Trophoblast cell (in vitro differentiated cells and primary cell): ENCODE measurements around the gene BTBD6.
A peak's percentile ranks its signal among the peaks of the same experiment; 100 is the strongest.
"Not testable (repeated sequence)": the region's sequence is repeated elsewhere in the genome, so short reads cannot be mapped to it uniquely, and the experiment has no call there.

ENCODE experiments used
- DNase-seq, 2 donors: peaks; one replicate each; pipeline ENCODE4 v3.0.0-alpha.2; 2016
- H2AFZ ChIP-seq: 2 replicates; pipeline ENCODE4 v1.6.1; 2013; ENCODE audit warnings: low read length, moderate library complexity, mild to moderate bottlenecking; ENCODE audit not compliant: insufficient read depth, poor library complexity
- H2AK5ac ChIP-seq: 2 replicates; pipeline ENCODE4 v1.6.1; 2013; ENCODE audit warnings: mild to moderate bottlenecking, low read length
- H2BK120ac ChIP-seq: 2 replicates; pipeline ENCODE4 v1.6.1; 2013; ENCODE audit warnings: low read length, mild to moderate bottlenecking, moderate library complexity; ENCODE audit not compliant: insufficient read depth, poor library complexity
- H2BK12ac ChIP-seq: 2 replicates; pipeline ENCODE4 v1.6.1; 2013; ENCODE audit warnings: mild to moderate bottlenecking, low read length, moderate library complexity
- H2BK5ac ChIP-seq: 2 replicates; pipeline ENCODE4 v1.6.1; 2013; ENCODE audit warnings: low read length, low read depth, moderate library complexity, mild to moderate bottlenecking; ENCODE audit not compliant: poor library complexity
- H3K14ac ChIP-seq: 2 replicates; pipeline ENCODE4 v1.6.1; 2013; ENCODE audit warnings: mild to moderate bottlenecking, low read length
- H3K18ac ChIP-seq: 2 replicates; pipeline ENCODE4 v1.6.1; 2013; ENCODE audit warnings: mild to moderate bottlenecking, low read length
- H3K23ac ChIP-seq: 2 replicates; pipeline ENCODE4 v1.6.1; 2013; ENCODE audit warnings: low read length
- H3K27ac ChIP-seq: 2 replicates; pipeline ENCODE4 v1.5.1; 2013; ENCODE audit warnings: low read depth, mild to moderate bottlenecking, inconsistent platforms, low read length, moderate library complexity
- H3K27me3 ChIP-seq: 2 replicates; pipeline ENCODE4 v1.6.1; 2013; ENCODE audit warnings: inconsistent platforms, mild to moderate bottlenecking, low read length, moderate library complexity; ENCODE audit not compliant: insufficient read depth
- H3K36me3 ChIP-seq, 2 experiments: 1 replicate in 1 of 2; 2 replicates in 1 of 2; pipeline ENCODE4 v1.6.1; 2013; ENCODE audit warnings: low read length in 2 of 2, mild to moderate bottlenecking in 2 of 2, moderate library complexity in 1 of 2; ENCODE audit not compliant: insufficient read depth in 2 of 2, control insufficient read depth in 1 of 2
- H3K4ac ChIP-seq: 2 replicates; pipeline ENCODE4 v1.6.1; 2013; ENCODE audit warnings: low read depth, mild to moderate bottlenecking, low read length, moderate library complexity
- H3K4me1 ChIP-seq, 2 experiments: 1 replicate in 1 of 2; 2 replicates in 1 of 2; pipeline ENCODE4 v1.6.1; 2013; ENCODE audit warnings: low read length in 2 of 2, mild to moderate bottlenecking in 2 of 2, moderate library complexity in 1 of 2; ENCODE audit not compliant: insufficient read depth in 2 of 2, control insufficient read depth in 1 of 2
- H3K4me2 ChIP-seq: 2 replicates; pipeline ENCODE4 v1.6.1; 2013; ENCODE audit warnings: inconsistent platforms, mild to moderate bottlenecking, low read length, moderate library complexity
- H3K4me3 ChIP-seq: 2 replicates; pipeline ENCODE4 v1.5.1; 2013; ENCODE audit warnings: mild to moderate bottlenecking, low read depth, low read length, inconsistent platforms
- H3K79me1 ChIP-seq: one replicate; pipeline ENCODE4 v1.6.1; 2013; ENCODE audit warnings: low read length
- H3K79me2 ChIP-seq: 2 replicates; pipeline ENCODE4 v1.6.1; 2013; ENCODE audit warnings: low read length, mild to moderate bottlenecking; ENCODE audit not compliant: control insufficient read depth, insufficient read depth, poor library complexity
- H3K9ac ChIP-seq: 2 replicates; pipeline ENCODE4 v1.6.1; 2013; ENCODE audit warnings: mild to moderate bottlenecking, low read length
- H3K9me3 ChIP-seq: 2 replicates; pipeline ENCODE4 v1.6.1; 2013; ENCODE audit warnings: low read depth, mild to moderate bottlenecking, control low read depth, inconsistent platforms, low read length; ENCODE audit not compliant: insufficient read depth
- H4K12ac ChIP-seq: 2 replicates; pipeline ENCODE4 v1.6.1; 2013; ENCODE audit warnings: low read depth, mild to moderate bottlenecking, low read length, moderate library complexity
- H4K8ac ChIP-seq: 2 replicates; pipeline ENCODE4 v1.6.1; 2013; ENCODE audit warnings: low read depth, mild to moderate bottlenecking, low read length, moderate library complexity
- H4K91ac ChIP-seq: one replicate; pipeline ENCODE4 v1.6.1; 2013; ENCODE audit warnings: low read depth, mild to moderate bottlenecking, low read length, moderate library complexity
- WGBS: extraction: QIAGEN DNeasy Blood & Tissue Kit; methylation state at CpG from one replicate; pipeline ENCODE4 v1.1.7; 2013; ENCODE audit warnings: missing lambda C conversion rate; ENCODE audit not compliant: insufficient read length, insufficient coverage; ENCODE audit errors: extremely low coverage; 5-methylcytosine and 5-hydroxymethylcytosine counted together

The BTBD6 gene

GRCh38 chr14:105277448-105277847, 29.1 kb downstream of the BTBD6 start:
- not testable (repeated sequence) for H3K27me3 ChIP-seq, H4K91ac ChIP-seq, H2BK5ac ChIP-seq, H3K79me1 ChIP-seq, H2BK120ac ChIP-seq, H2BK12ac ChIP-seq, H3K4me3 ChIP-seq, H3K36me3 ChIP-seq, H3K9me3 ChIP-seq, H3K4ac ChIP-seq, H4K8ac ChIP-seq, H4K12ac ChIP-seq, DNase-seq, H3K27ac ChIP-seq, H2AK5ac ChIP-seq, H2AFZ ChIP-seq, H3K23ac ChIP-seq, H3K4me2 ChIP-seq, H3K14ac ChIP-seq, H3K4me1 ChIP-seq, H3K9ac ChIP-seq, H3K79me2 ChIP-seq, H3K18ac ChIP-seq
- no CpG with 5 or more reads among the region's 4 CpGs for WGBS

DNA sequence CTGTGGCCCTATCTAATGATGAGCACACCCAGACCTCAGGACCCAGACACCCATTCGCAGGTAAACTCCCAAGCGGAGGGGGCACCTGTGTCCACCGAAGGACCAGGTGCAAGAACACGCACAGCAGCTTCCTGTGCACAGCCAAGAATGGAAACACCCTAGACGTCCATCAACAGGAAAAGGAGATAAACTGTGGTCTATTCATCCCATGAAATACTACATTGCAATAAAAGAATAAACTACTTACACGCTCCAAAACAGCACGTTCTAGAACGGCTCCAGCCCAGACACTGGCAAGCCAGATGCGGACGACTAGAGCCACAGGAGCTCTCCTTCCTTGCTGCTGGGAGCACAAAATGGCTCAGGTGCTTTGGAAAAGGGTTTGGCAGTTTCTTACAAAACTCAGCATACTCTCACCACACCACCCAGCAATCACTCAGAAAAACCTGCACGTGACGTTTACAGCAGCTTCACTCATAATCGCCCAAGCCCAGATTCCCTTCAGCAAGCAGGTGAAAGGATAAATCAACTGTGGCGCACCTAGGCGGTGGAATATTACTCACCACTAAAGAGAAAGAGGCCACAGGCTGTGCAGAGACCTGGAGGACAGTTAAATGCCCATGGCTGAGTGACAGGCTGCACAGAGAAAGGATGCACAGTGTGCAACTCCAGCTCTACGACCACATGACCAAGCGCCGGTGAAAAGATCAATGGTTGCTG, 31.5 kb downstream of the BTBD6 start:
- no peak overlapping the region for H2AFZ ChIP-seq
- H3K4me3 ChIP-seq = no peak overlapping the region
- no peaks in the 10 kb centered on the region for H3K79me2 ChIP-seq
- no peaks in the 10 kb centered on the region for H3K9me3 ChIP-seq
- H3K27me3 ChIP-seq = no peaks in the 10 kb centered on the region
- H3K9ac ChIP-seq = no peak overlapping the region
- no peak overlapping the region for H4K91ac ChIP-seq
- peaks cover 2% of the 10 kb centered on the region for H3K79me1 ChIP-seq
- H3K4me1 ChIP-seq = peaks cover 0 to 3% of the 10 kb centered on the region in 2 experiments
- no peak overlapping the region for H3K23ac ChIP-seq
- no peak overlapping the region for H4K8ac ChIP-seq
- peaks cover 0 to 2% of the 10 kb centered on the region in 2 experiments for H3K36me3 ChIP-seq
- no peak overlapping the region for H2BK5ac ChIP-seq
- DNase-seq = no peak
- H3K18ac ChIP-seq = no peak overlapping the region
- H3K27ac ChIP-seq = no peak overlapping the region
- H3K4me2 ChIP-seq = no peak overlapping the region
- H4K12ac ChIP-seq = no peak overlapping the region
- WGBS = no CpG with 5 or more reads among the region's 18 CpGs
- no peak overlapping the region for H2BK120ac ChIP-seq
- H2BK12ac ChIP-seq = no peak overlapping the region
- no peak overlapping the region for H3K14ac ChIP-seq
- no peak overlapping the region for H2AK5ac ChIP-seq
- no peak overlapping the region for H3K4ac ChIP-seq

GRCh38 chr14:105280525-105280924, 32.2 kb downstream of the BTBD6 start:
- peak overlapping the region; percentile 14 for H3K18ac ChIP-seq
- no peak overlapping the region for H2BK120ac ChIP-seq
- no peak overlapping the region for H4K91ac ChIP-seq
- peaks cover 0 to 5% of the 10 kb centered on the region in 2 experiments for H3K36me3 ChIP-seq
- no CpG with 5 or more reads among the region's 21 CpGs for WGBS
- no peak overlapping the region for H3K14ac ChIP-seq
- H3K4me2 ChIP-seq = no peak overlapping the region
- no peaks in the 10 kb centered on the region for H3K79me1 ChIP-seq
- no peaks in the 10 kb centered on the region for H3K79me2 ChIP-seq
- no peak overlapping the region for H2BK12ac ChIP-seq
- H4K12ac ChIP-seq = no peak overlapping the region
- no peak overlapping the region for H2BK5ac ChIP-seq
- H3K4me3 ChIP-seq = no peak overlapping the region
- no peaks in the 10 kb centered on the region for H3K4me1 ChIP-seq
- H3K27me3 ChIP-seq = no peaks in the 10 kb centered on the region
- H3K27ac ChIP-seq = no peak overlapping the region
- no peak for DNase-seq
- no peak overlapping the region for H2AK5ac ChIP-seq
- H3K23ac ChIP-seq = no peak overlapping the region
- H3K4ac ChIP-seq = no peak overlapping the region
- no peak overlapping the region for H4K8ac ChIP-seq
- no peak overlapping the region for H2AFZ ChIP-seq
- no peaks in the 10 kb centered on the region for H3K9me3 ChIP-seq
- H3K9ac ChIP-seq = no peak overlapping the region

DNA sequence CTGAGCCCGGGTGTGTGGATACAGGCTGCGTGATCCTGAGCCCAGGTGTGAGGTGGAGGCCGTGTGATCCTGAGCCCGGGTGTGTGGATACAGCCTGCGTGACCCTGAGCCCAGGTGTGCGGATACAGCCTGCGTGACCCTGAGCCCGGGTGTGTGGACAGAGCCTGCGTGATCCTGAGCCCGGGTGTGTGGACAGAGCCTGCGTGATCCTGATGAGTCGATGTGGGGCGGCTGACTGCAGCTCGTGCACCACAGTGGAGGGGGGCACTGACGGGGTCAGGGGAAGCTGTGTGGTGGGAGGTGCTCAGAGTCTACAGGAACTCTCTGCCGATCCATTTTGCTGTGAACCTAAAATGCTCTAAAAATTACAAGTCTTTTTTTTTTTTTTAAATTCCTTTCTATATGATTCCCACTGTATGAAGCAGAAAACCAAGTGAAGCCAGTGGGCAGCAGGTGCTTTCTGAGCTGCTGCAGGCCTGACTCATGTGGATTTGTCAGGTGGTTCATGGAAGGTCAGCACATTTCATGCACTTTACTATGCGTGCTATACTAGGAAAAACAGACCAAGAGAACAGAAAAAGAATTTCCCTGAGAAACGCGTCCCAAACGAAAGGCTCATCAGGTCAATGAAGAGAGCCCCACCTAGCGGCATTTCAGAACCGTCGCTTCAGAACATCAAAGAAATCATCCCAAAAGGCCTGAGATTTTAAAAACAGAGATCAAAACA, 33.2 kb downstream of the BTBD6 start:
- no peaks in the 10 kb centered on the region for H3K79me2 ChIP-seq
- H3K27me3 ChIP-seq = no peaks in the 10 kb centered on the region
- no peak overlapping the region for H3K23ac ChIP-seq
- no peak overlapping the region for H4K12ac ChIP-seq
- no peak overlapping the region for H2BK5ac ChIP-seq
- H3K18ac ChIP-seq = no peak overlapping the region
- no peak overlapping the region for H3K27ac ChIP-seq
- no peaks in the 10 kb centered on the region for H3K4me1 ChIP-seq
- H3K36me3 ChIP-seq = peaks cover 0 to 5% of the 10 kb centered on the region in 2 experiments
- H4K91ac ChIP-seq = no peak overlapping the region
- H2BK12ac ChIP-seq = no peak overlapping the region
- H3K79me1 ChIP-seq = no peaks in the 10 kb centered on the region
- H3K4me3 ChIP-seq = no peak overlapping the region
- H3K4me2 ChIP-seq = no peak overlapping the region
- no peak overlapping the region for H2AFZ ChIP-seq
- H2AK5ac ChIP-seq = no peak overlapping the region
- H4K8ac ChIP-seq = no peak overlapping the region
- no peak overlapping the region for H2BK120ac ChIP-seq
- no CpG with 5 or more reads among the region's 23 CpGs for WGBS
- DNase-seq = peak; percentile 82 to 93
- no peaks in the 10 kb centered on the region for H3K9me3 ChIP-seq
- no peak overlapping the region for H3K9ac ChIP-seq
- H3K4ac ChIP-seq = no peak overlapping the region
- H3K14ac ChIP-seq = no peak overlapping the region
